DMS153 (cell line): ENCODE data around the gene CCDC144A.
"Not testable (repeated sequence)": the region's sequence is repeated elsewhere in the genome, so short reads cannot be mapped to it uniquely, and the experiment has no call there.

ENCODE experiments used
- DNase-seq: peaks from one replicate; lab custom pipeline; 2025; lab: John Stamatoyannopoulos, UW

The CCDC144A gene

GRCh38 chr17:16689731-16690281 is at the start of gene CCDC144A:
CCDC144A (plus strand) TSS chr17:16690241; CDS start chr17:16690401, 160 bp downstream.
- DNase-seq = not testable (repeated sequence)

DNA sequence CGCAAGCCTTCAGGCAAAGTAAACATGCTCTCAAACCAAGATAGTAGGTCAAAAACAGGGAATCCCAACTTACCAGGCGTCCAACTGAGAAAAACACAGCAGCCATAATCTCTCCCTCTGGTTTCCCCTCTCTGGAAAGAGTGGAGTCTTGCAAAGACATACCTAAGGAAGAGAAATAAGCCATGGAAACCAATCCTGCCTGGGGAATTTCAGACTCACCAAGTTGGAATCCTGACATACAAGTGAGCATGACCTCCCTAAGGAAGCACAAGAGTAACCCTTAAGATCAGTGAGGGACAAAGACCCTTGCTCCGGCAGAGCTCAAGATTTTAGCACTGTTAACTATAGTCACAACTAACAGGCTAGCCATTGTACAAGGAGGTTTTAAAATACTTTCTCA is 40.5 kb upstream of the CCDC144A start:
- DNase-seq = no peak

- DNase-seq = no peak
These were observed 37.8 kb upstream of the CCDC144A start for GRCh38 chr17:16652252-16652651.

- no peak for DNase-seq
These were observed 37.1 kb upstream of the CCDC144A start for GRCh38 chr17:16652847-16653366.

DNA sequence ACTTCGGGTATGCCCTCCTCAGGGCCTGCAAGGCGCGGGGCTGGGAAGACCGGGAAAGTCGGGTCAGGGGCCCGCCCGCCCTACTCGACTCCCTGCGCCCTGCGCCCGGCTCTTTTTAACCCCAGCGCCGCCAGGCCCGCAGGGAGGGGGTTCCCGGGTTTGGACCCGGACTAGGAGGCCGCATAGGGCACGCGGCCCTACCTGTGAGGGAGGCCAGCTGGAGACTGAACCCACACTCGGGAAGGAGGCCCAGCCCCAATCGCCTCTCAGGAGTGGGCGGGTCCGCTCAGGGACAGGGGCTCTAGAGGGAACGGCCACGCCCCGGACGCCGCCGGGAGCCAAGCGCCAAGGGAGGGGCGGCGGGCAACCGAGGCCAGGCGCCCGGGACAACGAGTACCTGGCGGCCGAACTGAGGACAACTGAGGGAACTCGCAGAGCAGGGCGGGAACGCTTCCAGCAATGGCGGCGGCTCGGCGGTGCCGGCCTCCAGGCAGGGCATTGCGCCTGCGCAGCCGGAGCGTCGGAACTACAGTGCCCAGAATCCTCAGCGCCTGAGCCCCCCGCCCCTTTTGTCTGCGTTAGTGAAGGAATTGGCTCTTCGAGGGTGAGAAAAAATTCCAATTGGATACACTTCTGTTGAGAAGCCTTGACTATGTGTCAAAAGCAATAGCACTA is 36.5 kb upstream of the CCDC144A start, which contains the start of gene ZNF624:
TSS of gene ZNF624 (minus strand) at position 484 of the 675 bp plus-strand sequence.
- DNase-seq = peak; percentile 82

- DNase-seq = no peak
These were observed 28.8 kb upstream of the CCDC144A start for GRCh38 chr17:16661217-16661616.

GRCh38 chr17:16662936-16663335 is 27.1 kb upstream of the CCDC144A start:
- DNase-seq = no peak

DNA sequence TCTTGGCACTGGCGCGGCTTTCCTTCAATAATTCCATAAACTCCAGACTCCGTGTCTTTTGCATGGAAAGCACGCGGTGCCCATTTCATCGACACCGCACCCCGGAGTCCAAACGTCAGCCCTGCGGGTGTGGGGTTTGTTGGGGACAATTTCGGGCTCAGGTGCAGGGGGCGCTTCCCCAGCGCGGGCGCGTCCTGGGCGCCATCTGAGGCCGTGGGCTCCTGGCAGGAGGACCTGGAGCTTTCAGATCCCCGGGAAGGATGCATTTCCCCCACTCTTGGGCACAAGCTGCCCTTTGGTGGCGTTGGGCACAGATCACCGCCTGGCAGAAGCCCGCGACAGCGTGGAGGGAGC is 23.5 kb upstream of the CCDC144A start:
- not testable (repeated sequence) for DNase-seq

DNA sequence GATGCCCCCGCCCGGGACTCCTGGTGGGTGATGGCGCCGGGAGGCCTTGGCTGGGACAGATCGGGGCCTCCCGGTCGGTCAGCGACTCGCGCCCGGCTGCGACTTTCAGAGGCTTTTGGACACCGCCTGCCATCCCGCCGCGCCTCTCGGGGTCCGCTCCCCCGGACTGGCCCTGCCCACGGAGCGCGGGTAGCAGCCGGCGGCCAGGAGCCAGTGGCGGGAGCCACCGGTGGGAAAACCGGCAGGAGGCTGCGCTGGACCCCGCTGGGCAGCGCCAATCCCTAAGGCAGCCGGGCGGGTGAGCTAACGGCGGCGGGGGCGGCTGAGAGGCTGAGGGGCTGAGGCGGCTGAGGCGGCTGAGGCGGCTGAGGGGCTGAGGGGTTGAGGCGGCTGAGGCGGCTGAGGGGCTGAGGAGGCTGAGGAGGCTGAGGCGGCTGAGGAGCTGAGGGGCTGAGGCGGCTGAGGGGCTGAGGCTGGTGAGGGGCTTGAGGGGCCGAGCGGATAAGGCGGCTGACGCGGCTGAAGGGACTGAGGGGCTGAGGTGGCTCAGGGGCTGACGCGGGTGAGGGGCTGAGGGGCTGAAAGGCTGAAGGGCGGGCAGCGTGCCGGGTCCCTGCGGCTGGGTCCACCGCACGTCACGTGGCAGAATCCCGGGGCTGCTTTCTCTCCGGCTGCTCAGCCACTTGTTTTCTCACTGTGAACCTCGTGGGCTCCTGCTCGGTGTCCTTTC is 23.0 kb upstream of the CCDC144A start:
- not testable (repeated sequence) for DNase-seq

DNA sequence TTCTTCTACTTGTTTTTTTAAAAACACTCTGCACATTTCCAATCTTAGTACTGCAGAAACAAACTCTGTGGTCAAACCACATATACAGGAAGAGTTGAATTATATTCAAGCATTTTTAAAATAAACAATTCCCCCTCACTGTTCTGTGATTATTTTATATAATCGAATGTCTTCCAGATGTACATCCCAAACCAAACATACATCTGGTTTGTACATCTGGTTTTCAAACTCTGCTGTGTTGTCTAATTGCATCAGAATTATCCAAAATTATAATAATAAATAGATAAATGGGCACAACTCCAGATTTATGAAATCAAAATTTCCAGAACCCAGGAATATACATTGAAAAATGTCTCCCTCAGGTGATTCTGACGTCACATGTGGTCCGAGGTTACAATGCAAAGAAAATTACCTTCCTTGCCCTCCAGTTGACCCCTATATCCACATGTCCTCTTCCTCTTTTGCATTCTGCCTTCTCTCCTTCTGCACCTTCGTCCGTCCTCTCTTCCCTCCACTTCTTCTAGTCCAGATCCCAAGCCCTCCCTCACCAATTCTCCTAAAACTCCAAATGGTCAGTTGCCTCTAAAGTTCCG is 13.3 kb upstream of the CCDC144A start:
- DNase-seq = no peak

GRCh38 chr17:16683290-16684138 is 6.5 kb upstream of the CCDC144A start:
- DNase-seq = not testable (repeated sequence)

GRCh38 chr17:16686019-16686418 is 4.0 kb upstream of the CCDC144A start:
- DNase-seq = not testable (repeated sequence)

GRCh38 chr17:16687151-16687550 is 2.9 kb upstream of the CCDC144A start:
- DNase-seq = not testable (repeated sequence)

- DNase-seq = not testable (repeated sequence)
These were observed 406 bp downstream of the CCDC144A start for GRCh38 chr17:16690447-16690846.

GRCh38 chr17:16697603-16698002 is 7.6 kb downstream of the CCDC144A start:
- not testable (repeated sequence) for DNase-seq

DNA sequence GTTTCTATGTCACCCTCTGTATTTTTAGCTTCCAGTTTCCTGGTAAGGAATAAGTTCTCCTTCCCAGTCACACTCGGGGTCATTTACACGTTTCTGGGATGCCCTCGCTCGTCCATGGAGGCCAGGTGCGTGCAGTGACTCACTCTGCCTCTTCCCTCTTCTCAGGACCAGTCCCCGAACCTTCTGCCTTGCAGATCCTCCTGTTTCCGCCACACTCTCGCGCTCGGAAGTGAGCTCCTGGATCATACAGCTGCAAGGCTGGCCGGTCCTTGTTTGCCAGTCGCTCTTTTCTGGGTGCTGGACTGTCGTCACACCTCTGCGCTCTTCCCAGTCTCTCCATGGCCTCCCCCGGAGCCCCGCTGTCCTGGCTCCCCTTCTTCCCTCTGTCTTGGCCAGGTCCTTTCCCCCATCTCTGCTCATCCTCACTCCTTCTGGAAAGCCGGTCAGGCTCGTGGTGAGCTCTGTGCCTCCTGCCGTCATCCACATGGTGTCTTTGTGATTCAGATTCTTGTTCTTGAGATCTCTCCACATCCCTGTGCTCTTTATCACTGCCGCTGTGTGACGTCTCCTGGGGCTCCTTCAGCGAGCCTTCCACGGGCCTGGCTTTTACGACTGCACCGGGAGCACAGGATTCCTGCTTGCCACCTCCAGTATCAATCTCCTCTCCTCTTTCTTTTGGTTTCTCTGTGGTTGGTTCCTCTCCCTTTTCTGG is 55.6 kb downstream of the CCDC144A start:
- DNase-seq = not testable (repeated sequence)

GRCh38 chr17:16746571-16746970 is 56.5 kb downstream of the CCDC144A start:
- not testable (repeated sequence) for DNase-seq

GRCh38 chr17:16750515-16750914 is 60.5 kb downstream of the CCDC144A start:
- DNase-seq = not testable (repeated sequence)

DNA sequence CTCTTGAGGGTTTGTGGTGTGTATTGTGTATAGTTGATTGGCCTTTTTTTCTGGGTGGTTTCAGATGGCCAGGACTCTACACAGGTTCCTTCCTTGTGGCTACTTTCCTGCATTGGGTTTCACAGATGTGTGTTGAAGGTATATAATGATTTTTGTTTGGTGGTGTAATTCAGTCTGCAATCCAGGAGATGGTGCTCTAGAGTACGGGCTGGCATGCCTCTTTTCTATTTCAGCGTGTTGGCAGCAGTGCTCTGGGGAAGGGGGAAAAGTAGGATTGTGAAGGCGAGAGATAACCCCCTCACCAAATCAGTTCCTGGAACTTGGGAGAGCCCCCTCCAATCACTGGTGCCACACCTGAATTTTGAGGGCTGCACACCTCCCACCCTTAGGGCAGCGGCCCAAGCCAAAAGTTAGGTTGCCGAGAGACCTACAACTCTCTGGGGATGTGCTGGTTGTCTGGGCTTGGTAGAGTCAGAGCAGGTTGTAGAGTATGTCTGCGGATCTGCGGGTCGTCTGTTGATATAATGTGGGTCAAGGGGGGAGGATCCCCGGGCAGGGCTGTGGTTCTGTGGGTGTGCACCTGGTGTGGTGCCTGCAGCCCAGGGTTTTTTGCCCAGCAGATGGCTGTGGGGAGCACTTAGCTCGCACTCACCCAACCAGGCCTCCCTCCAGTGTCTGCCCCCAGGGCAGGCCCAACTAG is 61.3 kb downstream of the CCDC144A start:
- peak; percentile 3 for DNase-seq

DNA sequence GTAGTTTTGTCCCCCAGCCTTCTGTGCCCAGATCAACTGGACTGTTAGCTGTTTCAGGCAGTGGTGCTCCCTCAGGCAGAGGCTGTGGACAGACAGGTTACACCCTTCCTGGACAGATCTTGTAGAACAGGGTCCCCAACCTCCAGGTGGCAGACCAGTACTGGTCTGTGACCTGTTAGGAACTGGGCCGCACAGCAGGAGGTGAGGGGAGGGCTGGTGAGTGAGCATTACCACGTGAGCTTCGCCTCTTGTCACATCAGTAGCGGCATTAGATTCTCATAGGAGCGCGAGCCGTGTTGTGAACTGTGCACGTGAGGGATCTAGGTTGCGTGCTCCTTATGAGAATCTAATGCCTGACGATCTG is 61.9 kb downstream of the CCDC144A start:
- not testable (repeated sequence) for DNase-seq
